SK-N-SH treated with all-trans-retinoic acid at 6 μM for 48 hours (cell line): Measurements from ENCODE around the gene GOLGA6L7.

Experiments
- ATAC-seq: fragments of 200-7000 bp; cut with Tn5 transposase; 3 replicates; pipeline ENCODE4 v1.9.1; 2020; ENCODE audit warnings: mild to moderate bottlenecking, moderate library complexity
- ARNTL ChIP-seq: fragments of 450-650 bp; formaldehyde crosslinking; IDR thresholded peaks from 2 replicates; pipeline ENCODE4 v1.5.0; 2020; ENCODE audit warnings: low read depth, mild to moderate bottlenecking, moderate library complexity, borderline replicate concordance
- BACH2 ChIP-seq: fragments of 250-450 bp; sonication (Bioruptor Pico); IDR thresholded peaks from 2 replicates; pipeline ENCODE4 v1.9.0; 2021; ENCODE audit warnings: mild to moderate bottlenecking, borderline replicate concordance
- CREB5 ChIP-seq: fragments of 250-450 bp; sonication (Bioruptor Pico); IDR thresholded peaks from 2 replicates; pipeline ENCODE4 v1.5.1; 2020; ENCODE audit warnings: low read depth, mild to moderate bottlenecking, moderate library complexity
- CSDC2 ChIP-seq: fragments of 250-450 bp; sonication (Bioruptor Pico); IDR thresholded peaks from 2 replicates; pipeline ENCODE4 v1.5.0; 2020; ENCODE audit warnings: mild to moderate bottlenecking, moderate library complexity
- ESRRG ChIP-seq: fragments of 250-450 bp; sonication (Bioruptor Pico); IDR thresholded peaks from 2 replicates; pipeline ENCODE4 v1.6.1; 2021; ENCODE audit warnings: mild to moderate bottlenecking
- GLIS3 ChIP-seq: fragments of 250-450 bp; sonication (Bioruptor Pico); IDR thresholded peaks from 2 replicates; pipeline ENCODE4 v1.5.0; 2020; ENCODE audit warnings: mild to moderate bottlenecking, moderate library complexity
- ISL1 ChIP-seq: fragments of 250-450 bp; sonication (Bioruptor Pico); IDR thresholded peaks from 2 replicates; pipeline ENCODE4 v2.1.2; 2022; ENCODE audit warnings: mild to moderate bottlenecking, moderate library complexity
- OSR1 ChIP-seq: fragments of 250-450 bp; sonication (Bioruptor Pico); IDR thresholded peaks from 2 replicates; pipeline ENCODE4 v1.8.0; 2022; ENCODE audit warnings: moderate library complexity, mild to moderate bottlenecking, inconsistent platforms
- PATZ1 ChIP-seq: fragments of 250-450 bp; sonication (Bioruptor Pico); IDR thresholded peaks from 2 replicates; pipeline ENCODE4 v1.8.0; 2020; ENCODE audit warnings: mild to moderate bottlenecking, moderate library complexity, borderline replicate concordance
- POU6F1 ChIP-seq: fragments of 250-450 bp; sonication (Bioruptor Pico); IDR thresholded peaks from 2 replicates; pipeline ENCODE4 v1.8.0; 2021; ENCODE audit warnings: low read depth, mild to moderate bottlenecking, moderate library complexity, borderline replicate concordance
- PPARA ChIP-seq: fragments of 250-450 bp; sonication (Bioruptor Pico); IDR thresholded peaks from 2 replicates; pipeline ENCODE4 v1.5.0; 2020; ENCODE audit warnings: mild to moderate bottlenecking, borderline replicate concordance
- RARB ChIP-seq: fragments of 250-450 bp; sonication (Bioruptor Pico); IDR thresholded peaks from 2 replicates; pipeline ENCODE4 v1.8.0; 2021; ENCODE audit warnings: mild to moderate bottlenecking, moderate library complexity
- SNAI2 ChIP-seq: fragments of 250-450 bp; sonication (Bioruptor Pico); IDR thresholded peaks from 2 replicates; pipeline ENCODE4 v1.5.0; 2020; ENCODE audit warnings: mild to moderate bottlenecking, moderate library complexity
- TCF4 ChIP-seq: fragments of 250-450 bp; sonication (Bioruptor Pico); IDR thresholded peaks from 2 replicates; pipeline ENCODE4 v1.8.0; 2021; ENCODE audit warnings: mild to moderate bottlenecking, moderate library complexity, borderline replicate concordance
- TSHZ2 ChIP-seq: fragments of 250-450 bp; sonication (Bioruptor Pico); IDR thresholded peaks from 2 replicates; pipeline ENCODE4 v1.5.0; 2020; ENCODE audit warnings: mild to moderate bottlenecking, moderate library complexity
- ZC3H10 ChIP-seq: fragments of 250-450 bp; sonication (Bioruptor Pico); IDR thresholded peaks from 2 replicates; pipeline ENCODE4 v1.5.1; 2021; ENCODE audit warnings: mild to moderate bottlenecking, moderate library complexity
- ZFP30 ChIP-seq: fragments of 450-650 bp; formaldehyde crosslinking; IDR thresholded peaks from 2 replicates; pipeline ENCODE4 v1.5.0; 2022; ENCODE audit warnings: mild to moderate bottlenecking, moderate library complexity
- ZNF565 ChIP-seq: fragments of 450-650 bp; formaldehyde crosslinking; conservative IDR thresholded peaks from 2 replicates; pipeline ENCODE4 v1.5.0; 2020; ENCODE audit warnings: low read depth, mild to moderate bottlenecking, moderate library complexity
- ZNF70 ChIP-seq: fragments of 450-650 bp; formaldehyde crosslinking; IDR thresholded peaks from 2 replicates; pipeline ENCODE4 v1.5.0; 2020; ENCODE audit warnings: mild to moderate bottlenecking, moderate library complexity
- ZNF8 ChIP-seq: fragments of 450-650 bp; formaldehyde crosslinking; IDR thresholded peaks from 2 replicates; pipeline ENCODE4 v1.5.0; 2020; ENCODE audit warnings: mild to moderate bottlenecking, moderate library complexity
- TF ChIP-seq, protein P1 (sequence below): fragments of 250-450 bp; sonication (Bioruptor Pico); IDR thresholded peaks from 2 replicates; pipeline ENCODE4 v1.5.1; 2021; ENCODE audit warnings: mild to moderate bottlenecking, moderate library complexity

The GOLGA6L7 gene

DNA sequence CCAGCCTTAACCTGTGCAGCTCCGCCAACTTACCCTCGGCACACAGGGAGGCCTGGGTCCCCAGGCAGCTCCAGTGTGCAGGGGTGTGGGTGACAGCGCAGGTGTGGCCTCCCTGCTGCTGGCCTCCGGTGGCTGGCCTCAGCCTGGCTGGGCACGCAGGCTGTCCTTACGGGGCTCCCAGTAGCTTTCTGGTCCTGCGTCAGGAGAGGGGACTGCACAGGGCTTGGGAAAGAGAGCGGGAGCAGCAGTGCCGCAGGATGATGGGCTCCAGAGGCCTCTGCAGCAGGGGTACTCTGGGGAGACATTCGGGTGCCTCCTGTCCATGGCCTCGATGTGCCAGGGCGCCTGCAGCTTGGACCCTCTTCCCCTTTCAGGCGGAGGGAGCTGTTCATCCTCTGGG lies 46.7 kb upstream of the GOLGA6L7 start:
- no peak for TF ChIP-seq OSR1 (CRISPR knock-in tag)
- no peak for ATAC-seq

DNA sequence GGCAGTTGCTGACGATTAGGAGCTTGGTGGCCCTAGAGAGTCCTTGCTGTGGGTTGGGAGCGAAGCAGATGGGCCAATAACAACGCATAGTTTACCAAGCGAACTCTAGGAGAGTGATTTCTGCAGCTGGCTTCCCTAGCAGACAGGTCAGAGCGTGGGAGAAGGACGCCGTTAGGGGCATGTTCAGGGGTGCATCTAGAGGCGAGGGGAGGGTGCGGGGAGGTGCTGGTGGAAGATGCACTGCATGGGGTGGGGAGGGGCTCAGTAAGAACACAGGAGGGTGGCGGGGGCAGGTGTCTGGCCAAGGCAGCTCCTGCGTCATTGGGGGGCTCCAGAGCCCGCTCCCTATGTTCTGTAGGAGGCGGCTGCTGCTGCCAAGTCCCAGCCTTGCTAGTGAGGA lies 46.2 kb upstream of the GOLGA6L7 start:
- no peak for TF ChIP-seq TSHZ2 (CRISPR knock-in tag)
- TF ChIP-seq ARNTL (CRISPR knock-in tag) = no peak
- no peak for TF ChIP-seq OSR1 (CRISPR knock-in tag)
- TF ChIP-seq ZFP30 = no peak
- no peak for TF ChIP-seq PATZ1 (CRISPR knock-in tag)
- no peak for TF ChIP-seq ZNF70 (CRISPR knock-in tag)
- no peak for TF ChIP-seq TCF4 (CRISPR knock-in tag)
- no peak for TF ChIP-seq CSDC2
- TF ChIP-seq ESRRG (CRISPR knock-in tag) = no peak
- TF ChIP-seq ZC3H10 = no peak
- no peak for TF ChIP-seq GLIS3 (CRISPR knock-in tag)
- TF ChIP-seq ZNF8 (CRISPR knock-in tag) = no peak
- TF ChIP-seq SNAI2 = no peak
- ATAC-seq = no peak

DNA sequence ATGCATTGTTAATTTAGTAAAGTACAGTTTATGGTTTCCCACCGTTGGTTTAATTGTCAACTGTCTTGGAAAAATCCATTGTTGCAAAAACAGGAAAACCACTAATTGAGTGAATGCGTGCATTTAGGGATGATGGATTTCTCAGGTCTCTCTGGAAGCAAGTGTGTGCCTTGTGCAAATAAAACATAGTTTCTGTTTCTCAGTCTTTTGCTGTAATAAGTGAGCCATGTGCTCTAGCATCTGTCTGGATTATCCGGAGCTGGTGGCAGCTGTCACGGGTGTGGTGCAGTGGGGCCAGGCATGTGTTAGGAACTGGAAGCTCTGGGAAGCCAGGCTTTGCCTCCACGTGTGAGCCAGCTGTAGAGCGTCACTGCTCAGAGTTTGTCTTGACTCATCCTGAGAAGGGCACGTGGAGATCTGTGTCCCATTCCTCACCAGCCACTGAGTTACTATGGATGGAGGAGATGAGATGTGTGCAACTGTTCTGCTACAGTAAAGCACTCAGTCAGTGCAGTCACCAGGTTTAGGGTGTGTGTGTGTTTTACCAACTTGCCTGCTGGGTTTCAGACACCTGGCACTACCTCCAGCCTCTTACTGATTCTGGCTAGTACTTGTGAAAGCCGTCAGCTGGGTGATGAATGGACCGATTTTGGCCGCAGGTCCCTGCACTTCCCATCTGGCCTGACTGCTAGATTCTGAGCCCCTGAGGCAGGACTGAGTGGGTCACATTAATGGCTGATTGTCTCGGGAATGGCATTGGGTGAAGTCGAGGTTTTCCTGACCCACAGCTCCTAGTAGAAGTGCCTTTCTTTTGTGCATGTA lies 44.6 kb upstream of the GOLGA6L7 start:
- ATAC-seq = no peak; the same call in 2 of the 3 replicates
- TF ChIP-seq ZNF70 (CRISPR knock-in tag) (no peak), ARNTL (CRISPR knock-in tag) (no peak), SNAI2 (no peak), ZNF8 (CRISPR knock-in tag) (no peak), OSR1 (CRISPR knock-in tag) (no peak), ZNF565 (no peak), POU6F1 (CRISPR knock-in tag) (no peak), RARB (CRISPR knock-in tag) (no peak), ISL1 (no peak), BACH2 (CRISPR knock-in tag) (no peak), CREB5 (CRISPR knock-in tag) (no peak), PATZ1 (CRISPR knock-in tag) (no peak), TSHZ2 (CRISPR knock-in tag) (no peak), PPARA (CRISPR knock-in tag) (no peak)
- TF ChIP-seq, protein P1, sequence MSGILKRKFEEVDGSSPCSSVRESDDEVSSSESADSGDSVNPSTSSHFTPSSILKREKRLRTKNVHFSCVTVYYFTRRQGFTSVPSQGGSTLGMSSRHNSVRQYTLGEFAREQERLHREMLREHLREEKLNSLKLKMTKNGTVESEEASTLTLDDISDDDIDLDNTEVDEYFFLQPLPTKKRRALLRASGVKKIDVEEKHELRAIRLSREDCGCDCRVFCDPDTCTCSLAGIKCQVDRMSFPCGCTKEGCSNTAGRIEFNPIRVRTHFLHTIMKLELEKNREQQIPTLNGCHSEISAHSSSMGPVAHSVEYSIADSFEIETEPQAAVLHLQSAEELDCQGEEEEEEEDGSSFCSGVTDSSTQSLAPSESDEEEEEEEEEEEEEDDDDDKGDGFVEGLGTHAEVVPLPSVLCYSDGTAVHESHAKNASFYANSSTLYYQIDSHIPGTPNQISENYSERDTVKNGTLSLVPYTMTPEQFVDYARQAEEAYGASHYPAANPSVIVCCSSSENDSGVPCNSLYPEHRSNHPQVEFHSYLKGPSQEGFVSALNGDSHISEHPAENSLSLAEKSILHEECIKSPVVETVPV (CRISPR knock-in tag) = no peak
